Fibroblast of skin of right quadriceps (primary cell): Measurements from ENCODE around the gene IHH.
A peak's percentile ranks its signal among the peaks of the same experiment; 100 is the strongest.

Experiments
- DNase-seq: peaks from one replicate; pipeline ENCODE4 v3.0.0-alpha.2; 2013

The IHH gene

DNA sequence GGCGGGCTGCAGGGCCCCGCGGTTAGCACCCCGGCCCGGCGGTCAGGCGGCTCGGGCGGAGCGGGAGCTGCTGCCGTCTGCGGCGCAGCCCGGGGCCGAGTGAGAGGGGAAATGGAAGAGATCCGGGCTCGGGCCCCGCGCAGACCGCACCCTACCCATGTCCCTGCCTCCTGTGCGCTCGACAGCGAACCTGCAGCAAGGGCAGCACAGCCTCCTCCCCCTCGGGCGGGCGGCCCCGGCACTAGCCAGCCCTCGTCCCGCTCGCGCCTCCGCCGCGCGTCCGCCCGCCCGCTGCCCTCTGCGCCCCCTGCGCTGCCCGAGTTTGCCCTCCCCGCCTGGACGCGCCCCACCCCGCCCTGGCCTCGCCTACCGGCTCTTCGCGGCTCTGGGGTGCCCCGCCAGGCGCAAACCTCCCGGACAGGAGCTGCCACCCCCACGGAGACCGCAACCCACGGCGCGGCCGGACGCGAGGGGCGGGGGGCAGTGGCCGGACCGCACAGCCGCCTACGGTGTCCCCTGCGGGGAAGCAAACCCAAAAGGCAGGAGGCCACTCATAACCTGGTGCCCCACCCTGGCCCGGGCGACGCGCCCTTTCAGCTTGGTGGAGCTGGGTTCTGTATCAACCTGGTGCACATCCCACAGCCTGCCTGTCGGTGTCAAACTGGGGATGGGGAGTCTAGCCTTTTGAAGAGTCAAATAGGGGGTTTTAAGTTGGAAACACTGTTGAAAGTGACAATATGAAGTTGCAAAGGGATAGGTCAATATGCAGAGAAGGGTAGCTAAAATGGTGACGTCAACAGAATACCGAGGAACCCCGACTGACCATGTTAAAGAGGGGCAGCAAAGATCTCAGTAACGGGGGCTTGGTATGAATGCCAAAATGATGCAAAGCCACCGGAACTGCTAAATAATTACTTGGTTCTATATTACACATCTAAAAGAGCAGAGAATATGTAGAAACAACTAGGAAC lies at the start of gene IHH:
Gene IHH, minus strand, starts transcription at position 101 of the 971 bp plus-strand sequence. CDS start 454 bp downstream, outside the sequence.
- no peak for DNase-seq

DNA sequence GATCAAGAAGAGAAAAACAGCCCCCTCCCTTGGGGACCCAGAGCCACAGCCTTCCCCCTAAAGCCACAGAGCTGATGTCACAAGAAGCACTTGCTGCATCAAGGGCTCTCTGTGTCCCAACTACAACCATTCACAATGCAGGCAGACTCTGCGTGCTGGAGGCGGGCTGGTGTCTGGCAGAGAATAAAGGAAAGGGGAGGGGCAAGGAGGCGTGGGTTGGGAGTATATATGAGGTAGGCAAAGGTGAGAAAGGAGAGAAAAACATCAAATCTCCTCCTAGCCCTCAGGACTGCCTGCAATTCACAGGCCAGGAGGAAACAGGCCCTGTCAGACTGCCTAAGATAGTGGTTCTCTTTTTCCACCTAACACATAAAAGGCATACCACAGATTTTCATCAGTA lies 48.8 kb upstream of the IHH start:
- no peak for DNase-seq

DNA sequence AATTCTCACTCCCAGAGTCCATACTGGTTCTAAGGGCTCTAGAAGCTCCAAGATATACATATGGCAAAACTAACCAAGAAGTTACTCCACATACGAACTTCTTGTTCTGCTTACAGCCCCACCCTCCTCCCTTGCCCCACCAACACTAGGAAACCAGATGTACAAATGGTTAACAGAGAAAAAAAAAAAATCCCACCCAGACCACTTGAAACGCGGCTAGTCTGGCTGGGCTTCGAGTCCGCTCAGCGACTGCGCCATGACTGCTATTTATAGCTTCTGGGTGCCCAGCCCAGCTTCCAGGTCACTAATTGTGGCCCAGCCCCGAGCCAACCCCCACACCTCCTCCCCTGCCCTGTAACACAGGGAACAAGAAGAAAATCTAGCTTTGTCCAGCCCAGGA lies 47.0 kb upstream of the IHH start:
- no peak for DNase-seq

- no peak for DNase-seq
Observed at GRCh38 chr2:219106251-219106650, 45.5 kb upstream of the IHH start.

DNA sequence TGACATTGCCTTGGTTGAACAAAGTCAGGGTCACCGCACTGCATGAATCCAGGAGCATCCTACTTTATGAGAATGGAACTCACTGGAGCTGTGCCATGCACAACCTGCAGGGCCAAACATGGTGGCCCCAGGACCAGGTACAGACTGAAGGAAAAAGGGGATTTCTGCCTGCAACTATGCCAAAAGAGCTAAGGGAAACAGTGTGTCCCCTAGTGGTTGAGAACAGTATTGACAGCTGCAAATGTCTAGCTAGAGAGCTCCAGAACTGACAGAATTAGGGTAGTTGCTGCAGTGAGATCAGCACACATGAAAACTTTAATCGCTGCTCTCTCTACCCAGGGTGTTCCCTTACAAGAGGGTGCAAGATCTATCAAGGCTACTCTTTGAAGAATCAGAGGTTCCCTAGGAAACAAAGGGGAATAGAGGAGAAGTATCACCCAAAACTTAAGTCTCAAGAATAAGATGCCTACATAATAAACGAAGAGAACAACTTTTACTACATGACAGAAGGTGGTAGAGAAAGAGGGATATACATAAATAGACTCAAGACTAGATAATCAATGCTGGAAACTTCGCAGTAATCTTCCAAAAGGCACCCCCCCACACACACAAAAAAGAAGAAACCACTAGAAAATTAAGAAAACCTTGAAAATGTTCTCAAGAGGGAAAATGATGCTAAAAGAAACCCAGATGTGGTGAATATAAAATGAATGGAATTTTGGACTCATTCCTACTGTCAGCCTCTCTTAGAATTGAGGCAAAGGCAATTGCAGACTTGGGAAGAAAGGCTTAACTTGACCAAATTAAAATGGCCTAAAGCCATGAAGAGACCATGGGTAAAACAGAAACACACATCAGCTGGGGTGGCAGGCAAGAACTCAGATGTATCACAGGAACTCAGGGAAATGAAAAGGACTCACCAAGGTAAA lies 43.6 kb upstream of the IHH start:
- peak; percentile 25 for DNase-seq

DNA sequence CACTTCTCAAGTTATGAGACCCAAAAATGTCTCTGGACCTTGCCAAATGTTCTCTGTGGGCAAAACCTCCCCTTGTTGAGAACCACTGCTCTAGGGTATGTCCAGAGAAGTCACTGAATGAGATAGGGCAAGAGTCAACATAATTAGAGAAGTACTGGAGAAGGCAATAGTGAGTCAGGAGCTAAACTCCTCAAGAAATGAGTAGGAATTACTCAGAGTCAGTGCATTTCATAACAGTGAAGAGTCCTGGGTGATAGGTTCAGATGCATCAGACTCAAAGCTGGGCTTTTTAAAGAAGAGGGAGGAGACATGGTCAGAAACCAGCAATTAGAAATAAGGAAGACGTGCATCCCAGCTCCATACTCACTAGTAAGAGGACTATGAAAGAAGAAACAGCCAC lies 38.6 kb upstream of the IHH start:
- peak; percentile 22 for DNase-seq

DNA sequence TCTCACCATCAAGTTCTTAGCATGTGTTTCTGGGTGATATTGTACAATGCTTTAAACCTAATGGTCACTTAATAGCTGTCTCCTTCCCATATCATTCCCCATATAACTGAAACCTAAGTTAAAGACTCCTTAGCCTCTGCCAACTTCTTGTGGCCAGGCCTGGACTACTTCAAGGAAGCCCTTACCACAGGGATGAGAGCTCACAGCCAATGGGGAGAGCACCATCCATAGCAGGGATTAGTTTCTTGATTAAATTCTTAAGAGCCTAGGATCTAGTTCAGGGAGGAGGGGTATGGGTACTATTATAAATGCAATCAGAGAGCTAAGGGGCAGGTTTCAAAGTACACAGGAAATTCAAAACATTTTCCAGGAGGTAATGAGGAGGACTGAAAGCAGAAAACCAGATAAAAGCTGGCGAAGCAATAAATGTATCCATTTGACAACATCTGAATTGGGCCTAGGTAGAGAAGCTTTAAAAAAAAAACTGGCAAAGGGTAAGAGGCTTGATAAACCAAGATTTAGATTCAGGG lies 34.8 kb upstream of the IHH start:
- DNase-seq, result no peak

DNA sequence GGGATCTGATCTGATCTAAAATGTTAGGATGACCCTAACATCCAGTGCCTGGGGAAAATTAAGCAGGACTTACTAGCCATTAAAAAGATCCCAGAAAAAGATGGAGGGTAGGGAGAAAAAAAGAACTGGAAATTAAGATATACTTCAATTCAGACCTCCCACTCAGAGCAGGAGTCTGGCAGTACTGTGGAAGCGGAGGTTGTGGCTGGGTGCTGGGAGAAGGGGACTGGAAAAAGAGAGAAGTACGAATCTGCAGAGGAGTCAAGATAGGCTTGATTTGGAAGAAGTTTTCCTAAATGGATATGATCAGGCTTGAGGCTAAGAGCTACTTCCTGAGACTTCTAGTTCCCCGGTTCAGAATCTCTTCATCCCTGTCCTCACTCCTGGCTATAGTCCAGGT lies 33.5 kb upstream of the IHH start:
- DNase-seq, result no peak

DNA sequence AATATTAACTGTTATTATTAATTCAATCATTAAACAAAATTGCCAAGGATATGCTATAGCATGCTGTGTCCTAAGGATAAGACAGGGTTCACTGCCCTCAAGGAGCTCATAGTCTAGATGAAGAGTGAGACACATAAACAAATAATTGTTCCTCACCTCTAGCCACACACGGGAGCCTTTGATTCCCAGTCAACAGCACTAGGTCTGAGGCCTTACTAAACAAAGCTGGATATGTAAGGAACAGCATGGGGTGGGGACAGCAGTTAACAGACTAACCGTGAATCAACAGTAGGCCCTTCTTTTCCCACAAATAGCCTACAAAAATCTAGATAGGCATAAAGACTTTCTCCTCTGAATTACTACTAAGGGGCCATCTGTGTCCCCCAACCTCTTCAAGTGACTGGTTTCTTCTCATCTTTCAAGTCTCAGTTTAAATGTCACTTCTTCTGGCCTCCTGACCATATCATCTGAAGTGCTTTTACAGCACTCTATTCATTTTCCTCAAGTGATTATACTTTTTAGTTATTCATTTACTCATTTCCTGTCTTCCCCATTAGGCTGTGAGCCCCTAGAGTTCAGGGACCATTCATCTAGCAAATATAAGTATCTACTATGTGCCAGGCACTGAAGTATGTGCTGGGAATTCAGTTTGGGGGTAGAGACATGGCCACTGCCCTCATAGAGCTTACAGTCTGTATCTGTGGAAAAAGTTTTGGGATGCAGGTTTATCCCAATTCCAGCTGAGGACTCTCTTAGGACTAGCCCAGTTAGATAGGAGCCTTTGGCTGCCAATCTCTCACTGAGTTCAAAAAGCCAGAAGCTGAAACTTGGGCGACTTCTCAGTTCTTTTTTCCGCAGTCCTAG lies 29.9 kb upstream of the IHH start:
- DNase-seq, result no peak

- no peak for DNase-seq
Observed at GRCh38 chr2:219089330-219089729, 28.6 kb upstream of the IHH start.

GRCh38 chr2:219087848-219088247 lies 27.1 kb upstream of the IHH start:
- peak; percentile 5 for DNase-seq

DNA sequence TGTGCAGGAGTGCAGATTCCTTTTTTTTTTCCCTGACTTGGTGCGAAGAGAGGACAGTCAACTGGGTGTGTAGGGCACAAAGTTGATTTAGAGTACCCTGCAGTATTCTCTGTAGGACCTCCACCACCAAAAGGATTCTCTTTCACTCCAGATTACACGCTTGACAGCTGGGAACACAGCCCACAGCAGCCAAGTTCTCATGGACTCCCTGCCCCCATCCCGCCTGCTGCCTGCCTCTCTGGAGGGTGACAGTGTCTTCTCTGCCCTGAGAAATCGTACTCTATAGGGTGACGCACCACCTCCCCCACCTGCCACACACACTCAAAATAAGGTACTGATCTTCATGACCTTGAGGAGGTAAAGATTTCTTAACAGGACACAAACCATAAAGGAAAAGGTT lies 26.6 kb upstream of the IHH start:
- DNase-seq, result no peak

DNA sequence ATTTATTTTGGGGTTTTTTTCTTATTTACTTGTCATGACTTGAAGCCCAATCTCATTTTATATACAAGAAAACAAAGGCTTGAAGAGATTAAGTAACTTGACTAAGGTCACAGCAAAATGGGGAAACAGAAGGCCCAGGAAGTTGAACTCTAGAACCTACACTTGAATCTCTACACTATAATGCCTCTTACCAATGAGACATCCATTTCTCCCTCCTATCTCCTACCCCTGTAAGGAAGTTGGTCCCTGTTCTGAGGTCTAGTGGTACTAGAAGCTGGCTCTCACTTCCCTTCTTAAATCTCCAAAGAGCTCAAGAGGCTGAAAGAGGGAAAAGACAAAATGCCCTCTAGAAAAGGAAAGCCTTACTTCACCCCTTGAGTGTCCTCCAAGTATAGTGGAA lies 25.5 kb upstream of the IHH start:
- DNase-seq, result no peak

DNA sequence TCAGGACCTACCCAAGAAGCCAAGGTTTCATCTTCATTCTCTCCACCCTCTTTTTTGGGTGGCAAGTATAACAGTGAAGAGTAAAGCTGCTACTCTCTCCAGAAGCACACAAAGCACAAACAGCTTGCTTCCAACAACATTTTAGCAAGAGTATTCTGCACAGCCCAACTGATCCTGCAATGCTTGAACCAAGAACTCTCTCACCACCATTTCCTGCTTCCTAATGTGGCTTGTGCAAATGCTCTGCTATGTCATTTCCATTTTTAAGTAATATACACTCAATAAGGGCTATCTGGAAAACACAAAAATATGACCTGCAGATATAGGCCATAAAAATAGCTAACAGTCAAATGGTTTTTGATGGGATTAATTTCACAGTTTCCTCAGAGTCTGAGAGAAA lies 24.1 kb upstream of the IHH start:
- DNase-seq, result no peak

- no peak for DNase-seq
Observed at GRCh38 chr2:219082332-219082958, 21.7 kb upstream of the IHH start.

DNA sequence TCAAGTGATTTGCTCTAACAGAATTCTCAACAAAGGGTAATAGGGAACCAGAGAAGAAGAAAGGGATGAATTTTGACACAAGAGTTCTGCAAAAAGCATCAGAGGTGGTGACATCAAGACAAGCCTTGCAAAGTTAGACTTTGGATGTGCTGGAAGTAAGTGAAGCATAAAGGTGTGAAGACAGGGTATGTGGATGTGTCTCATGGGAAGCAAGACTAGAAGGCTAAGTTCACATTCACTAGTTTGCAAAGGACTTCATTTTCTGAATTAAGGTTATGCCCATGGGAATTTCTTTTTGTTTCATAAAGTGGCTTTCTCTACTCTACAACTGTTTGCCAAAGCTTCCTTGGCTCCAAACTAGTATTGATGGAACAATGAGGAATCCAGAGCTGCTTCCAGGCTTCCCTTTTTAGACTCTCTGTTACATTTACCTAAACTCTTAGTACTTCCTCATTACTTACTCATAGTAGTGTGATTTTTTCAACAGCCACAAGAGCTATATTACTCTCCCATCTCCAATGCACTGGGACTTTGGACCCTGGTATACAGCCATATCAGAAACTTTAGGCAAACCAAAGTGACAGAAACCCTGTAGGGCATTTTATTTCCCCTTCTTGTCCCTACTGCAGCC lies 21.1 kb upstream of the IHH start:
- DNase-seq, result no peak

- no peak for DNase-seq
Observed at GRCh38 chr2:219081096-219081495, 20.4 kb upstream of the IHH start.

DNA sequence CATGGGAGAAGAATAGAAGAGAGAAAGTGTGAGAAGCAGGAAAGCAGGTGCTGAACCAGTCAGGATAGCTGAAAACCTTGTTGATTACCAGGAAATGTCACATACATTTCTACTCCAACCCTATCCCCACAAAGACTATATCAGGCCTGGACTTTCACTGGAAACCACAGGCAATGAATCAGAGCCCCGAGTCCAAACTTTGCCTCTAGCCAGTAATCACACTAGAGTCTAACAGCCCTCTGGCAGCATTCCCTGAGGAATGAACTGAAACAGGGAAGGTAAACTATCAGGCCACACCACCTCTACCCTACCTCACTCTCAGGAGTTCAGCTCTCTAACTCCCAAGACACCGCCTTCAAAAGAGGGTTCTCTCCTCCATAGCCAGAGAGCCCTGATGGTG lies 18.7 kb upstream of the IHH start:
- peak; percentile 11 for DNase-seq

- DNase-seq, result no peak
Observed at GRCh38 chr2:219078951-219079350, 18.2 kb upstream of the IHH start.

- no peak for DNase-seq
Observed at GRCh38 chr2:219078126-219078525, 17.4 kb upstream of the IHH start.

- DNase-seq, result no peak
Observed at GRCh38 chr2:219076253-219076652, 15.5 kb upstream of the IHH start.
